Skin of body (tissue), 2 donors: Measurements from ENCODE around the gene TEX26. TPM values are rescaled to one million over a fixed set of nuclear protein-coding genes. Genes with fewer than 3 reads are reported as not detected.
"Not testable (repeated sequence)": the region's sequence is repeated elsewhere in the genome, so short reads cannot be mapped to it uniquely, and the experiment has no call there.

Experiments
- DNase-seq: peaks from one replicate; lab custom pipeline; 2025; lab: John Stamatoyannopoulos, UW
- total RNA-seq: library from RNA; depleted of rRNA; stranded (reverse); fragments of >200 nt; gene quantifications from one replicate; pipeline ENCODE4 v1.2.3, GENCODE V29; 2014

Gene TEX26
- total RNA-seq, 1 donor from 2014 or later = not detected

DNA sequence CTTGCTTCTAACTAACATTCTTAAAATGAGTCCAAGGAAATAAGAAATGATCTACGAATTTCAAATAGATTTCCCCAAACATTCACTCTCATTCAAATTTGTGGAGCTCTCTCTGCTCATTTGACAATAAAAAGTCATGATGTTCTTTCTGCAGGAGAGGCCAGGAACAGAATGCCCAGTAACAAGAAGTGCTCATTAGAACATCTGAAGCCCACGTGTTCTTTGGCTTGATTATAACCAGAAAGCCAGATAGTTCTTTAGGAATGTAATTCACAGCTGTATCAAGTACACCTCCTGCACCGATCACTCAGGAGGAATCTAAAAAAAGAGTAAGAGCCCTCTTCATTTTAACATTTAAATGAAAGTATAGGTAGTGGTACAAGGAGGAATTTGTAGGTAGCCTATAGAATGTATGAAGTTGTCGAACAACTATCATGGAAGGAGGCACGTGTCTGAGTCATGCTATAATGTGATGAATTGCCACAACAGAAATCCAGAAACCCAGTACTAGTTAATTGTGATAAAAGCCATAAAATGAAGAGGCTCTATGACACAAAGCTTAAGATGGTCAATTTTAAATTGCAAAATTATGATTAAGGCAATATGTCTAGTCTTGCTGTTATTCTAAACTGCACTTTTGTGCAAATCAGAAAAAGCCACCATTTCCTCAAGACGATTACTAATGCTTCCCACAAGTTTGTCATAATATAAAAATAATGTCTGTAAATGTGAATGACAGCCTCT is 13.6 kb upstream of the TEX26 start:
- DNase-seq = no peak

DNA sequence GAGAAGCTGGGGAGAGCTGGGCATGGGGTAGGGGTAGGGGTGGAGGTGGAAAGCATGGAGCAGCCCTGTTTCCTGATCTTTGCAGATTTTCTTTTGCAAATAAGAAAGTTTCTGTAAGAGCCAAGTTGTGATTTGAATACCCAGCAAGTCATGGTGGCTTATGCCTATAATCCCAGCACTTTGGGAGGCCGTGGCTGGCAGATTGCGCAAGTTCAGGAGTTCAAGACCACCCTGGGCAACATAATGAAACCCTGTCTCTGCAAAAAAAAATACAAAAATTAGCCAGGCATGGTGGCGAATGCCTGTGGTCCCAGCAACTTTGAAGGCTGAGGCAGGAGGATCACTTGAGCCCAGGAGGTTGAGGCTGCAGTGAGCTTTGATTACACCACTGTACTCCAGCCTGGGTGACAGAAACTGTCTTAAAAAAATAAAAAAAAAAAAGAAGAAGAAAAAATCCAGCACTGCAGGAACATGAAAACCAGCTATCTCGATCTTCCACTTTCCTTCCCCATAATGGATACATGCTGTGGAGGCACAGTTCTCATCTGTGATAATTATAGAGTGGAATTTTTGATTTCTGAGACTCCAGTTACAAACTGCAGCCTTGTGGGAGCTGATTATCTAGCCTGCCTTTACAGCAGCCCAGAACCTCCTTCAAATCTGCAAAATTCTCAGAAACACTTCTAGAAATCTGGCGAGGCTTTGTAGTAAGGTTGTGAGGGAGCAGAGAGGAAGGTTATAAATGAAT is 12.1 kb upstream of the TEX26 start:
- DNase-seq = no peak

DNA sequence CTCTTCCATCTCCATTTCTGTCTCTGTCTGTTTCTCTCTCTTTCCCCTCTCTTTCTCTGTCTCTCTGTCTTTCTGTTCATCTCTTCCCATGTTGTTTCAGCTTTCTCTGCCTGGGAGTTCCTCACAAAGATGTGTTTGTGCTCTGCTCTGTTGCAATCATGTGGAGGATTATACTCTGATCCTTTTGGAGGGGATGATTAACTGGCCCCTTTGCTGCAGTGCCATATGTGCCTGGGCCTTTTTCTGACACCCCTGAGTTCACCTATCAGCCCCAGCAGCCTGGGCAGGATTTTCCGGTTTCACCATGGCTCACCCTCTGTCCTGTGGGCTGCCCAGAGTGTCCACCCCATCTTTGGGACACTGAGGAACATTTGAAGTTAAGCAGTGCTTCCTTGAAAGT is 9.0 kb upstream of the TEX26 start:
- DNase-seq = no peak

DNA sequence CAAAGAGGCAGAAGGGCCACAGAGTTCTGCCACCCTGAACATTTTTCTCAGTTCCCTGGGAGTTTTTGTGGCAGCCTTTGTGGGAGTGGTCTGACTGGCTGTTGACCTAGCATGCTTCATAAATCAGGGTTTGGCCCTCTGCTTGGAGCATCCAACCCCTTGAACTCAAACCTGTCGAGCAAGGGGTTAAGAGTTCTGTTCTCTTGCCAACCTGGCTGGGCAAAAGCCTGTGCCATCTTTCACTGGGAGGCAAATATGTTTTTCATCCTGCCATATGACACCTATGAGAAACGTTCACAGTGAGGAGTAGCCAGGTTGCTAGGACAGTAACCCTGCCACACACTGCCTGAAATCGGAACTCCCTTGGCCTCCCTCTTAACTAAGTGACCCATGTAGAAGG is 7.7 kb upstream of the TEX26 start:
- no peak for DNase-seq

DNA sequence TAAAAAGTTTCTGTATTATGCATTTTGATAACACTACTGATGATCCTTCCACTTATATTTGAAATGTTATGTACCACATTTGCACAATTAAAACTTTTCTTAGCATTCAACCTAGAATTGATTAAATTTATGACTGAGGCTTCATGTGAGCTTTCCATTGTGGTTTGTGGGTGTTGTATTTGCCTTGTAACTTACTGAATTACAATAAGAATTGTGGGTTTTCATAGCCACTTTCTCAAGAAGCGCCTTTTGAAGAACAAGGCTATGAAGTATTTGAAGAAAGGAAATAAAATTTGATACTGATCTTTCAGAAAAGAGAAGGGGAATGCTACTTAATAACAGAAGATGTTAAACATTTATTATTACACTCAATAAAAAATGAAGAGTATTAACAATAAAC is 7.0 kb upstream of the TEX26 start:
- no peak for DNase-seq

DNA sequence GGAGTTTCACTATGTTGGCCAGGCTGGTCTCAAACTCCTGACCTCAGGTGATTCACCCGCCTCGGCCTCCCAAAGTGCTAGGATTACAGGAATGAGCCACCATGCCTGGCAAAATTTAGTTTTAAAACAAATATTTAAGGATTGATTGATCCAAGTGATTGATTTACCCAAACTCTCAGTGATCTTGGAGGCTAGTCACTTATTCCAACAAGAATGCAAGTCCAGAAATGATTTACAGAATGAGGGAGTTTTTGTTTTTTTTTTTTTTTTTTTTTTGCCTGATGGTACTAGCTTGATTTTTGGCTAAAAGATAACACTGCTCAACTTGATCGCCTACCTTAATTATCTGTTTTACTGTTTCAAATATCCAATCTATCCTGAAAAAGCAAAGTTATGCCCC is 5.7 kb upstream of the TEX26 start:
- DNase-seq = no peak

DNA sequence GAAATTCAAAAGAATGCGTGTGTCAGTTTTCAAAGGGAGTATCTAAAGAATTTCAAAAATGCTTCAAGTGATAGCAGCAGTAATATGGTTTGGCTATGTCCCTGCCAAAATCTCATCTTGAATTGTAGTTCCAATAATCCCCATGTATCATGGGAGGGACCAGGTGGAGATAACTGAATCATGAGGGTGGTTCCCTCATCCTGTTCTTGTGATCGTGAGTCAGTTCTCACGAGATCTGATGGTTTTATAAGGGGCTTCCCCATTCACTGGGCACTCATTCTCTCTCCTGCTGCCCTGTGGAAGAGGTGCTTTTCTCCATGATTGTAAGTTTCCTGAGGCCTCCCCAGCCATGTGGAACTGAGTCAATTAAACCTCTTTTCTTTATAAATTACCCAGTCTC is 5.3 kb upstream of the TEX26 start:
- DNase-seq = not testable (repeated sequence)

DNA sequence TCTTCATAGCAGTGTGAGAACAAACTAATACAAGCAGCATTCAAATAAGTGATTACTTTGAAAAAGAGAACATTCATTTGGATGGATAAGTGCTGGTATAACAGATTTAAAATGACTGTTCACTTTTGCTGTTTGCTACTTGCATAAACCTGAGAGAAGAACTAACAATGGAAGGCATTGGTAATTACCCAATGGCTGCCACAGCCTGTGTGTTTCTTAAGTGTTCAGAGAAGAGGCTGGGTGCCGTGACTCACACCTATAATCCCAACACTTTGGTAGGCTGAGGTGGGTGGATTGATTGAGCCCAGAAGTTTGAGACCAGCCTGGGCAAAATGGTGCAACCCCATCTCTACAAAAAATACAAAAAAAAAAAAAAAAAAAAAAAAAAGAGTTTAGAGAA is 4.9 kb upstream of the TEX26 start:
- no peak for DNase-seq

DNA sequence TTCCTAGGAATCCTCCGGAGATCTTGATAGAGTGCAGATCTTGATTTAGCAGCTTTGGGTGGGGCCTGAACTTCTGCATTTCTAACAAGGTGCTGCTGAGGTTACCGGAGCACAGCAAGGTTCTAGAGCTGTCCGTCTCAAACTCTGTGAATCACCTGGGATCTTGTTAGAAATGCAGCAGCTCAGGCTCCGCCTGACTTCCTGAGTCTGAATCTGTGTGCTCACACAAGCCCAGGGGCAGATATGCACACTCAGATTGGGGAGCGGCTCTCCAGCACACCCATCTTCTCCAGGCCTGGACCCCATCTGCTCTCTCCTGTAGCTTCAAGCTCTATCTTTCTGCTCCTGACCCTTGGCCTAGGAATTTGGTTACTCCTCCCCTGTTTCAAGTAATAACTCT is 3.5 kb upstream of the TEX26 start:
- DNase-seq = no peak

DNA sequence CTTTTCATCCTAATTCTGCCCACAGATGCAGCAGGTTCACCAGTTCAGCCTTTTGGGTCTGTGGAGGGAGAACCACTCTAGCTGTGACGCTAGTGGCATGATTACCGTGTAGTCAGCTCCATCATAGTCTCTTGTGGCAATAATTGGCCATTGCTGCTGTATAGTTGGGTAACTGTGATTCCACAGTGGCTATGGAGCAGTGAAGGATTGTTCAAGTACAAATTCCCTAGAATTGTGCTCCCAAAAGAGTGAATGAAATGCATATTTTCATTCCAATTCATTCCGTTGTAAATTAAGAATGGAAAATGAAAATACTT is 856 bp downstream of the TEX26 start:
- DNase-seq = no peak

DNA sequence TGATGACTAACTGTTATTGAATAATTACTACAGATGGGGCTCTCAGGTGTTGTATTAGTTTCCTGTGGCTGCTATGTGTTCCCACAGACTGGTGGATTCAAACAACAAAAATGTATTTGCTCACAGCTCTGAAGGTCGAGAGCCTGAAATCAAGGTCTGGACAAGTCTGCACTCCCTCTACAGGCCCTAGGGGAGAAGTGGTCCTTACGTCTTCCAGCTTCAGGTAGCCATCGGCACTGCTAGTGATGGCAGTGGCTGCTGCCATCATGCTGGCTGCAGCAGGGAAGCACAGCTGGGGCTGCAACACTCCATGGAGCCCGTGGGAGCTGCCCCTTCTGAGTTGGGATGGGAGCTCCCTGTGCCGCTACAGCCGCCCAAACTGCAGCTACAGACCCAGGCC is 1.9 kb downstream of the TEX26 start:
- DNase-seq = no peak

DNA sequence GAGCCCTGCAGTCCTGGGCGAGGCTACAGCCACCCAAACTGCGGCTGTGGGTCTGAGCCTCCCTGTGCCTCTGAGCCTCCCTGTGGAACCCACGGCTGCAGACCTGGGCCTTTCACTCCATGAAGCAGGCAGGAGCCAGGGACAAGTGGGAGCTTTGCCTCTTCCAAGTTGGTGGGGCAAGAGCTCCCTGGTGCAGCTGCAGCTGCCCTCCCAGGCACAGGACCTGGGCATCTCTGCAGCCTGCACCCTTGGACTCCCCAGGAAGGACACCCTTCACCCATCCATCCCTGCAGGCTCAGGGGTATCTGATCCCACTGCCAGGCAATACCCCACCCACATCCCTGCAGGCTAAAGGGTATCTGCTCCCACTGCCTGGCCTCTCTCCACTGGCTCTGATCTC is 2.3 kb downstream of the TEX26 start:
- no peak for DNase-seq

DNA sequence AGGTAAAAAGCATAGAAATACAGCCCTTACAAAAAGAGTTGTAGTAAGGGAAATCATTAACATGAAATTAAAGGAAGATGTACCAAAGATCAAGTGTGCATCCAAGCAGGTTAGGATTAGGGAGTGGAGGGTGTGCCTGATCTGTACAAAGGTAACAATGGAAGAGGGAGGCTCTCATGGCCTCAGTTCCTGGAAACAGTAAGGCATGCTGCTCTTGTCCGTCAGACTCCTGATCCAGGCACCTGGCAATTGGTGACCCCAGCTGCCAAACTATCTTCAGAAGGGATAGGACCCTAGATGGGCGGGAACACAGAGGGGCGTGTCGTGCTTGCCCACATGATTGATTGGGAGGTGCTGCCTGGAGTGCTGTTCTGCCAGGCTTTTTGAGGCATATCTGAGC is 4.5 kb downstream of the TEX26 start:
- no peak for DNase-seq

DNA sequence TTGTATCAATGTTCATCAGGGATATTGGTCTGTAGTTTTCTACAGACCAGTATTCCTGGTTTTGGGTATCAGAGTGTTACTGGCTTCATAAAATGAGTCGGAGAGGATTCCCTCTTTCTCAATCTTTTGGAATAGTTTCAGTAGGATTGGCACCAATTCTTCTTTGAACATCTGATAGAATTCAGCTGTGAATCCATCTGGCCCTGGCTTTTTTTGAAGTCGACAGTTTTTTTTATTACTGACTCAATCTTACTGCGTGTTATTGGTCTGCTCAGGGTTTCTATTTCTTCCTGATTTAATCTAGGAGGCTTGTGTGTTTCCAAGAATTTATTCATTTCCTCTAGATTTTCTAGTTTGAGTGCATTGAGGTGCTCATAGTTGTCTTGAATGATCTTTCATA is 11.4 kb downstream of the TEX26 start:
- DNase-seq = no peak

DNA sequence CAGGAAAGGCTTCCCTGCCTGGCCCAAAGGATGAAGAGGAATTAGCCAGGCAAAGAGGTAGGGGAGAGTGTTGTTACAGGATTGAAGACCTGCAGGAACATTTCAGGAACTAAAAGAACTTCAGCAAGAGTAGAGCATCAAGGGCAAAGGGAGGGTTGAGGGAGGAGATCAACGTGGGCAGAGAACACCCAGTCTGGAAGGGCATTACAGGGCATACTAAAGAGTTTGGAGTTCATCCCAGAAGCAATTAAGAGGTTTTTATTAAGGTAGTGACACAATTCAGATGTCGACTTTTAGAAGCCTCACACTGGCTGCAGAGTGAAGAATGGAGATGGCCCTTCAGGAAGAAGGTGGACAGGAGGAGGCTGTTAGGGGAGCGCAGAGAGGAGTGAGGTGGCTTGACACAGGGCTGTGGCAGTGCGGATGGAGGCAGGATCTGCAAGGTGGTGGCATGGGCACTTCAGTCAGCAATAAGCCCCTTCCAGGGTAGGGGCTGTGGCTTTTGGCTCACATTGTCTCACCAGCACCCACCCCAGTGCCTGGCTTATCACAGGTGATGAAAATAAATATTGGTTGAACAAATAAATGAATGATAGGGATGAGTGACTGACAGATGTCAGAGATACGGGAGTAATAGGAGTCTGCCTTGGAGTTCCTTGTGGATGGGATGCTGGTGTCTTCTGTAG is 24.9 kb downstream of the TEX26 start:
- no peak for DNase-seq

DNA sequence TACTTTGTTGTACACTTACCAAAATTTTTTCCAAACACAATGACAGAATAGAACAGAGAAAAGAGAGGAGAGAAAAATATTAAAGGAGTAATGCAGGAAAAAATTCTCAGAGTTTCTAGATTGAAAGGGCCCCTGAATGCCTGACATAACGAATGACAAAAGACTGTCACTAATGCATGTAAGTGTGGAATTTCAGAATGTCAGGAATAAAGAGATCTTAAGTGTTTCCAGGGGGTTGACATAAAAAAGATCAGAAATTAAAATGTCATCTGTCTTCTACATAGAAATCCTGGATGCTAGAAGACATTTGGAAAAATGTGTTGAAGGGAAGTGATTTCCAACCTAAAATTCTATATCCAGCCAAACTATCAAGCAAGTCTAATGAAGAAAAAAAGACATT is 27.2 kb downstream of the TEX26 start:
- no peak for DNase-seq

DNA sequence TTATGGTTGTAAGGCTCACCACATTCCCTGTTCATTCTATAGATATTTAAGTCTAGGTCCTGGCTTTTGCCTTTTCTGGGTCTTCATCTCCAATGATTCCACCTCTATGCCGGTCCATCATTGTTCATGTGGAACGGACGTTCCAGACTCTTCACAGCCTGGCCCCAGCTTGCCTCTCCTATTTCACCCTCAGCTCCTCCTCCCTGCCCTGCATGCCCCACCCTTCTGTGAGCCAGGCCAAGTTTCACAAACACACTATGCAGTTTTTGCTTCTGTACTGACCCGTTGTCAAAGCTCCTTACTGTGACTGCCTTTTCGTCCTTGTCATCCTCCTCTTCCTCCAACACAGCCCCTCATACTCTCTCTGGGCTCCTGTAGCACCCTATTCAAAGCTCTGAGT is 31.3 kb downstream of the TEX26 start:
- no peak for DNase-seq

DNA sequence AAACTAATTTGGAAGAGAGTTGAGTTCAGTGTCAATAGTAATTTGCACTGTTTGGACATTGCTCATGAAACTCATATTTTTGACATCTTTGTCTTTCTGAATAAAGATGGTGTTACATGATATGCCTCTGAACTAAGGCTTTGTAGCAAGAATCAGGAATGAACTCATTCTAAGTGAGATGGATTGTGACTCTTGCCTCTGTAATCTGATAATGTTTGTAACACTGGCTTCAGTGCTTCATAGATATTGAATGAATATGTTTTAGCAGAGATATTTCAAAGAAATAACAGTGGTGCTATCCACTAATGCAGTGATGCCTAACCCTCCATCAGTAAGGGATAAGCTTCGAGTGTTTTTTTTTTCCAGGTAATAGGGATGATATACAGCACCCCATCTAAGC is 32.9 kb downstream of the TEX26 start:
- DNase-seq = no peak

DNA sequence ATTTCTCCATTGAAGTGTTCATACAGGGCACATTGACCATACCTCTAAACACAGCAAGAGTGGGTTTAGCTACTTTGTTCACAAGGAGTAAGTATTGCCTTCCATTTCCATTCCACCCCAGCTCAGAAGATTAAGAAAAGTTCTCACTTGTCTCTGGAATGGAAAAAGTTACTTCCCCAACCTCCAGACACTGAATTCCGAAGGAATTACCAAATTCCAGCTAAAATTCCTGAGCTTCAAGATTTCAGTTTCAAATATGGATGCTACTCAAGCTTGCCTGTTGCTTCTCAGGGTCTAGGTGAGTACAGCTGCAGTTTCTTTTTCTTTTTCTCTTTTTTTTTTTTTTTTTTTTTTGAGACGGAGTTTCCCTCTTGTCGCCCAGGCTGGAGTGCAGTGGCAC is 33.6 kb downstream of the TEX26 start:
- DNase-seq = no peak

DNA sequence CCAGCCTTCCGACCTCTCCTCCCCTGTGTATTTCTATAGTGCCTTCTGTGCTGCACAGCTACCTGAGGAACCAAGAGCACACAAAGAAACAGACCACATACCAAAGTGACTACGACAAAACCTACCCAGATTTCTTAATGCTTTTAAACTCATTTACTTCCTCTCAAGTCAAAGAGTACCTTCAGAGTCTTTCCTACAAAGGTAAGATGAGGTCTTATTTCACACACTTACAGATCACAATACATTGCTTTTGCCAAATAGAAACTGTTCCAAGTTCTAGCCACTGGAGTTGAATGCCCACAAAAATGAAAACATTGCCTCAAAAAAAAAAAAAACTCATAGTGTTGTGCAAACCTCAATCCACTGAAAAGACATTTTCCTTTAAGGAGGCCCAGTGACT is 36.4 kb downstream of the TEX26 start:
- no peak for DNase-seq

DNA sequence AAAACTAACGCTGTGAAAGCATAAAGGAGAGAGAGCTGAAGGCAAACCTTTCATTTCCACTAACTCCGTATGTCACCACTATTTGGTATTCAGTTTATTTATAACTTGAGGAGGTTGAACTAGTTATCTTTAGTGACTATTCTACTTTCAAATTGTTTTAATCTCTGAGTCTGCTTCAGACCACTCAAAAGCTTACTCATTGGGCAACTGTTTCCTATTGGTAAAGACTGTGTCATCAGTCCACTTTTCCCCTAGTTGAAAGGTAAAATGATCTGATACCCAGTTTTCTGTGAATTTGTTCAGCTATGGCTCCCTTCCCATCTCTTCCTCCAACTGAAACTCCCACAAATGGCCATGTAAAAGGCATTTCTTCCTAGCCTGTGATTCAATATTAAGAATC is 39.1 kb downstream of the TEX26 start:
- DNase-seq = no peak

DNA sequence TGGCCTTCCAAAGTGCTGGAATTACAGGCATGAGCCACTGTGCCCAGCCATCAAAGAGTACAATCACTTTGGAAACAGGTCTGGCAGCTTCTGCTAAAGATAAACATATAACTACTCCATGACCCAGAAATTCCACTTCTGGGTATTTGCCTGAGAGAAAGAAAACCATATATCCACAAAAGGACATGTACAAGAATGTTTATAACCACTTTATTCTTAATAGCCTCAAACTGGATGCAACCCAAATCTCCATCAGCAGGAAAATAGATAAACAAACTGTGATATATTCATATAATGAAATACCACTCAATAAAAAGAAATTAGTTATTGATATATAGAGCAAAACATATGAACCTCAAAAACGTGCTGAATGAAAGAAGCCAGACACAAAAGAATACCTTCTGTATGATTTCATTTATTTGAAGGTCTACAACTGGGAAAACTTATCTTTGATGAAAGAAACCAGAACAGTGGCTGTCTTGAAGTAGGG is 40.5 kb downstream of the TEX26 start:
- DNase-seq = no peak

DNA sequence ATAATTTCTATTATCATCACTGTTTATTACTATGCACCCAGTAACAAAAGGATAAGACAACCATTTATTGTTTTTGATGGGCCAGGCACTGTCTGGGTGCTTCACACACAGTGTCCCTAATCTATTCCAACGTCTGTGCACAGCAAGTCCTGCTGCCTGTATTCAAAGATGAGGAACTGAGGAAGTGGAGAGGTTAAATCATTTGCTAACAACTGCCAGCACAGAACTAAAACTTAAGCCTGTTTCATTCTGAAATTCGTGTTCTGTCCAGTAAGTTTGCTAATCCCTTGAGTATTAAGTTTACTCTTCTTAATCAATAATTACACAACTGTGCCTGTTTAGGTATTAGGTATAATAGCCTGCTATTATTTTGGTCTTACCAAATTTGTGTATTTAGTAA is 41.9 kb downstream of the TEX26 start:
- DNase-seq = no peak
